IPS DF 6.9 (cell line): Measurements from ENCODE around the gene FRMD4A.

ENCODE experiments used
- DNase-seq: peaks from one replicate; pipeline ENCODE4 v3.0.0-alpha.2; 2013; ENCODE audit warnings: low read depth, low spot score
- H3K27ac ChIP-seq: one replicate; pipeline ENCODE4 v1.5.1; 2013; ENCODE audit warnings: low read length, control low read depth
- H3K27me3 ChIP-seq: 2 replicates; pipeline ENCODE4 v1.6.1; 2013; ENCODE audit warnings: mild to moderate bottlenecking, low read length; ENCODE audit not compliant: control insufficient read depth, insufficient read depth
- H3K36me3 ChIP-seq: 2 replicates; pipeline ENCODE4 v1.6.1; 2013; ENCODE audit warnings: low read length; ENCODE audit not compliant: control insufficient read depth, insufficient read depth
- H3K4me1 ChIP-seq: 2 replicates; pipeline ENCODE4 v1.6.1; 2013; ENCODE audit warnings: low read length; ENCODE audit not compliant: control insufficient read depth, insufficient read depth
- H3K4me3 ChIP-seq: 2 replicates; pipeline ENCODE4 v1.5.1; 2013; ENCODE audit warnings: mild to moderate bottlenecking, low read length
- H3K9me3 ChIP-seq: 2 replicates; pipeline ENCODE4 v1.6.1; 2013; ENCODE audit warnings: low read length, inconsistent platforms; ENCODE audit not compliant: control insufficient read depth, insufficient read depth
- WGBS: extraction: QIAGEN DNeasy Blood & Tissue Kit; methylation state at CpG from one replicate; pipeline ENCODE4 v1.1.7; 2013; ENCODE audit warnings: mixed read lengths, missing lambda C conversion rate; ENCODE audit not compliant: insufficient read length, insufficient coverage; 5-methylcytosine and 5-hydroxymethylcytosine counted together

FRMD4A gene

DNA sequence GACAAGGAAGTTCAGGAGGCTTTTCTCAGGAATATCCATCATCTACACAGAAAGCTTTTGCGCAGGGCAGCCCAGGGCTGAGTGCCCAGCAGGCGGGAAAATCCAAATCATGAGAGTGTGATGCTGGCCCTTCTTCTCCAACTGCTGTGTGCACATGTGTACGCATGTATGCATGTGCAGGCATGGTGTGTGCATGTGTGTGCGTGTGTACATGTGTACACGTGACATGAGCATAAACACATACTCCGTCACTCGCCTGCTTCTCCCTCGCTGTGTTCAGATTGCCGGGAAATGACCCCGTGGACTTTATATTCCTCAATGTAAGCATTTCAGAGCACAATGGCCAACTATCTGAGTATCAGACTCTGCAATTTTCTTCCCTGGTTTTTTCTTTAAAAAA is 658.8 kb downstream of the FRMD4A start:
- DNase-seq, result no peak
- 0 out of 2 replicates have a peak, but pooled peaks cover 2% of the 10 kb centered on the region for H3K36me3 ChIP-seq
- H3K27me3 ChIP-seq, result no peaks in the 10 kb centered on the region
- H3K9me3 ChIP-seq, result no peaks in the 10 kb centered on the region
- no CpG with 5 or more reads among the region's 10 CpGs for WGBS
- H3K27ac ChIP-seq, result no peak overlapping the region
- peaks cover 6% of the 10 kb centered on the region for H3K4me1 ChIP-seq
- H3K4me3 ChIP-seq, result no peak overlapping the region

DNA sequence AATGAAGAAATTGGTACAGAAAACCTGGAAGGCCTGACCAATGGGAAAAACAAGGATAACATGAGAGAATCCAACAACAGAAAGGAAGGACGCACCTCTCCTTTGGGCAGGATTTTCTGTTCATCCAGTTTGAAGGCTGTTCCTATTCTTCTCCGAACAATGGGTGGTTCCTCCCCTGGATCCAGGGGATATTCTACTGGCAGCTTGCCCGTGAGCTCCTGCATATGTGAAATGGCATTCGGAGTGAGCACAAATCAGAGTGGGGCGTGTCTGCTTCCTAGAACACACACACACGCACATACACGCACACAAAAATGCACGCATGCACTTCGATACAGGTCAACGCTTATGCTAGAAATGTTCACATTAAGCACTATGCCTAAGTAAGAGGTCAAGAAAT is 660.4 kb downstream of the FRMD4A start:
- Histone ChIP-seq H3K4me3 (no peak overlapping the region), H3K27me3 (no peaks in the 10 kb centered on the region), H3K36me3 (peaks cover 6% of the 10 kb centered on the region; the same call in 1 of the 2 replicates), H3K9me3 (no peaks in the 10 kb centered on the region), H3K27ac (no peak overlapping the region), H3K4me1 (peaks cover 6% of the 10 kb centered on the region)
- no peak for DNase-seq
- WGBS, result no CpG with 5 or more reads among the region's 10 CpGs

DNA sequence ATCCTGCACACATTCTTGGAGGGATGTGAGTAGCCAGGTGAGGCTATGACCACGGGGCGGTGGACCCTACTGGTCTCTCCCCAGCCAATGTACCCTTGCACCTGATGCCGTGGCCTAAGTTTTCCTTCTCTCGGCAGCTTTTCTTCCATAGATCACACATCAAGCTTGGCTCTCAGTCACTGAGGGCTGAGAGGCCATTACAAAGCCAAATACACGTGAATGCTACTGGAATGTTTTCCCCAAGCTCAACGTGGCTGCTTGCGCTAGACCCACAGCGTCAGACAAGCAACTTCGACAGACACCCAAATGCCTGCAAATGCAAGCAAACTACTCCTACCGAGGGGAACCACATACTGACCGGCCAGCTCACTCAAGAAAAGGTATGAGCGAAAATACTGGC is 660.8 kb downstream of the FRMD4A start:
- DNase-seq, result no peak
- Histone ChIP-seq H3K4me1 (peaks cover 6% of the 10 kb centered on the region), H3K4me3 (no peak overlapping the region), H3K27ac (no peak overlapping the region), H3K36me3 (peaks cover 6% of the 10 kb centered on the region; the same call in 1 of the 2 replicates), H3K27me3 (no peaks in the 10 kb centered on the region), H3K9me3 (no peaks in the 10 kb centered on the region)
- WGBS, result no CpG with 5 or more reads among the region's 12 CpGs

DNA sequence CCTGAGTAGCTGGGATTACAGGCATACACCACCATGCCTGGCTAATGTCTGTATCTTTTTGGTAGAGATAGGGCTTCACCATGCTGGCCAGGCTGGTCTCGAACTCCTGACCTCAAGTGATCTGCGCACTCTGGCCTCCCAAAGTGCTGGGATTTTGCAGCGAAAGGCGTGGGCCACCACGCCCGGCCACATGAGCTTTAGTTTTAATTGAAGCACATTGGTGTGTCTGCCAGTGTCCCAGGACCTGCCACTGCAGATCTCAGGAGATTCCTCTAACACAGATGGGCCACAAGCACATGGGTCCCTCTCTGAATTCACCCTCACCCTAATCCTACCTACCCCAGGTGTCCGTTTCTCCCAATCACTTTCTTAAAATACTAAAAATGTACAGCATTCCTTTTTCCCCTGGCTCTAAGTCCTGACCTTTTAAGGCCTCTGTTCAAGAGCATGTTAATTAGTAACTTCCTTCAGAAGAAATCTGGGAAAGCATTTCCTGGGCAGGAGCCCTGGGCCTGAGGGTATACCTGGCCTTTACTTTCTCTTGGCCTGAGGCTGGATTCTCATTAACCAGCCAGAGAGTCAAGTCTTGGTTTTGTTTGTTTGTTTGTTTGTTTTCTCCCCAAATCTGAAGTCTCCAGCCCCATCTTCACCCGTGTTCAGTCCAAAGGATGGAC is 661.4 kb downstream of the FRMD4A start:
- no peaks in the 10 kb centered on the region for H3K9me3 ChIP-seq
- H3K27me3 ChIP-seq, result no peaks in the 10 kb centered on the region
- WGBS, result 100% methylated on average over 1 of the region's 8 CpGs
- H3K27ac ChIP-seq, result no peak overlapping the region
- H3K4me1 ChIP-seq, result peaks cover 6% of the 10 kb centered on the region
- no peak for DNase-seq
- H3K4me3 ChIP-seq, result no peak overlapping the region
- H3K36me3 ChIP-seq, result peaks cover 6% of the 10 kb centered on the region; the same call in 1 of the 2 replicates

DNA sequence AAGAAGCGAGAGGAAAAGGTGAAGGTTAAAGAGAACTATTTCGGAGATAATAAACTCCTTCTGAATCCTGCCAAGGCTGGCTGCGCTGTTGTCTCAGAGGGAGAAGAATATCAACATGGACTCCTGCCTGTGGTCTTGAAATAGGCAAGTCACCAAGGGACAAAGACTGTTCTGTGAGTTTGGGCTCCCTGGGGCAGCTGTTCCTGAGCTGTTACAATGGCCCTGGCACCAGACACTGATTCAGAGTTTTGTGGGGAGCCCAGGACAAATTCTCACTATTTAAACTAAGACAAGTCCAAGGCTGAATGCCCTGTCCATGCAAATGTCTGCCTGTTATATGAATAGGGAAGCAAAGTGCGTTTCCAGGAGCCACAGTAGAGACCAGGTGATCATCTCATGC is 662.6 kb downstream of the FRMD4A start:
- no peak for DNase-seq
- Histone ChIP-seq H3K36me3 (peaks cover 6% of the 10 kb centered on the region; the same call in 1 of the 2 replicates), H3K27me3 (no peaks in the 10 kb centered on the region), H3K4me3 (no peak overlapping the region), H3K4me1 (peaks cover 4% of the 10 kb centered on the region; the same call in 1 of the 2 replicates), H3K9me3 (no peaks in the 10 kb centered on the region), H3K27ac (no peak overlapping the region)
- no CpG with 5 or more reads among the region's 4 CpGs for WGBS

DNA sequence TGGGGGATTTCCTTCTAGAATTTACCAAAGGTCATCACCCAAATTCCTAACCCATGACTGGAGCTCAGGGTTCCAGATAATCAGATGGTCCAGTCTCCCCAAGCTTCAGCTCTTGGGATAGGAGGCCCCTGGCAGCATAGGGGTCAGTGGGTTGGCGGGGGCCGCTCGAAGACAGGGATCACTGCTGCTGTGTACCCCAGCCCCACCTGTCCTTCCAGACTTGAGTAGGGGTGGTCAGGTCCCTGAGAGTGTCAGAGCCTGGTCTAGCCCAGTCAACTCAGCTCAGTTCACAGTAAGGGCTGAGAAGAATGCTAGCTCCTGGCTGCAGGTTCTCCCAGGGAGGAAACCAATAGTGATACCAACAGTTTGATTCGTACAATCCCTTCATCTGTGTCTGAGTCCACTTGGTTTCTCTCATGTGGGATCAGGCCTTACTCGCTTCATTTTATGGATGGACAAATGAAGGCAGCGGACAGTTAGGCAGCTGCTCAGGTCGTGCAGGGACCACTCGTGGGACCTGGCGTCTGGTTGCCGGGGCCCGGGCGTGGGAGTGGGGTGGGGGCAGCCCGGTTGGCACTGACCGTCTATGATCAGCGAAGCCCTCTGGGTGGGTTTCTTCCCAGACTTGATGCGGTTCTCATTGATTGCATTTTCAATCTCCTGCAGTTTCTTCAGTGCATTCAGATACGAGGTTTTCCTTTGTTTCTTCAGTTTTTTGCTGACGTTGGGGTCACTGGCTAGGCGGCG is 665.0 kb downstream of the FRMD4A start:
- Histone ChIP-seq H3K9me3 (no peaks in the 10 kb centered on the region), H3K4me1 (no peaks in the 10 kb centered on the region), H3K4me3 (no peak overlapping the region), H3K27me3 (no peaks in the 10 kb centered on the region), H3K36me3 (peaks cover 4% of the 10 kb centered on the region; the same call in 1 of the 2 replicates), H3K27ac (no peak overlapping the region)
- DNase-seq, result no peak
- WGBS, result no CpG with 5 or more reads among the region's 20 CpGs

DNA sequence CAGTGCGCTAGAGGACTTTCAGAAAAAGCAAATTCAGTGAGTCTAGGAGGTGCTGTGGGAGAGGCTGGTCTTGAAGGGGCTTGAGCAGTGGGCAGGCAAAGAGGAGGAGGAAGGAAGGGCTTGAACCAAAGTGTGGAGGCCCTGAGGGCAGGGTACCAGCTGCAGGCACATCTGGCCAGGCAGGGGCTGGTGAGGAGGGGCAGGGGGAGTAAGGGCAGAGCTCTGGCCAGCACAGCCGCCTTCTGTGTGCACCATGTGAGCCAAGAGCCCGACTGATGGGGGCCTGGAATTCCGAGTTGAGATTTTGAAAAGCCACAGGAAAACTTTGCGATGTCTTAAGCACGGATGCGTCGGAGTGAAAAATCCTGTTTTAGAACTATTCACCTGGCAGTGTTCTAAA is 669.5 kb downstream of the FRMD4A start:
- Histone ChIP-seq H3K27ac (no peak overlapping the region), H3K9me3 (no peaks in the 10 kb centered on the region), H3K36me3 (peaks cover 17% of the 10 kb centered on the region), H3K27me3 (no peaks in the 10 kb centered on the region), H3K4me3 (no peak overlapping the region), H3K4me1 (0 out of 2 replicates have a peak, but pooled peaks cover 1% of the 10 kb centered on the region)
- no peak for DNase-seq
- no CpG with 5 or more reads among the region's 8 CpGs for WGBS

DNA sequence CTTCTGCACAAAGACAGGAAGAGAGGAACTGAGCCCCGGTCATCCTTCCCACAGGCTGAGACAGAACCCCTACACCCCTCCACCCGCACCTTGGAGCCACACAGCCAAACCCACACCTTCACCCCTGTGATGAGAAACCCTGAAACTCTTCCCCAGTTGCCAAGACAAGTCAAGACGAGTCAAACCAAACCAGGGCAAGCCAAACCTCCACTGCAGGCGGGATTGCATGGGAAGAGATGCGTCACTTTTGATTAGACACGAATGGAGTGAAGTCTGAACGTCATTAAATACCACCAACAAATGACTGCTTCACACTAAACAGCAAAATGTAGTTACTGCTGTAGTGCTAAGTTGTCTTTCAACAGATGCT is 670.2 kb downstream of the FRMD4A start:
- Histone ChIP-seq H3K27me3 (no peaks in the 10 kb centered on the region), H3K36me3 (peaks cover 13% of the 10 kb centered on the region), H3K4me1 (0 out of 2 replicates have a peak, but pooled peaks cover 1% of the 10 kb centered on the region), H3K9me3 (no peaks in the 10 kb centered on the region), H3K27ac (no peak overlapping the region), H3K4me3 (no peak overlapping the region)
- DNase-seq, result no peak
- WGBS, result no CpG with 5 or more reads among the region's 7 CpGs

DNA sequence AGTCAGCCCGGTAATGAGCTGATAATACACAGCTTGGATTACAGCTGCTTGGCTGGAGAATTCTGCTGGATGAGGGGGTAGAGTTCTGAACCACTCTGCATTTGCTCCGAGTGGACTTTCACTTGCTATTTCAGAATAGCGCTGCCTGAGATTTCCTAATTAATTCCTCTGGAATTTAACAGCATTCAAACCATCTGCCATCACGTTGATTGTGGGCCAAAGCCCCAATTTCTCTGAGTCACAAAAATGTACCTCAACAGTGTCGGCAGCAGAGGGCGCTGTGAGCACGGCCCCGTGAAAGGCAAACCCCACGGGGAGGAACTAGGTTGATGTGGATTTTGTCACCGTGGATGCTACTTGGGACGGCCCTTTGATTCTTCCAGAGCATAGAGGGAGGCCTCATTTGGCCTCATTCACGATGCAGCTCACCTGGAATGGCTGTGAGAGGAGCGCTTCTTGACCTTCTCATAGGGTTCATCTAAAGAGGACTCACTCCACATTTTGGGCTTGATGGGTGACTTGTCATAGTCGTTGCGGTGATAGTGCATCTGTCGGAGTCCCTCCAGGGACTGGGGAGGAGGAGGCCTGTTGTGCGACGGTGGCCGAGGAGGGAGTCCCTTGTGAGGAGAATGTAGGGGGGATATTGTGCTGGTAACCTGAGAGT is 670.7 kb downstream of the FRMD4A start:
- Histone ChIP-seq H3K4me1 (0 out of 2 replicates have a peak, but pooled peaks cover 1% of the 10 kb centered on the region), H3K27me3 (no peaks in the 10 kb centered on the region), H3K36me3 (peaks cover 13% of the 10 kb centered on the region), H3K9me3 (no peaks in the 10 kb centered on the region), H3K27ac (no peak overlapping the region), H3K4me3 (no peak overlapping the region)
- DNase-seq, result peak; percentile 22
- WGBS, result no CpG with 5 or more reads among the region's 19 CpGs

DNA sequence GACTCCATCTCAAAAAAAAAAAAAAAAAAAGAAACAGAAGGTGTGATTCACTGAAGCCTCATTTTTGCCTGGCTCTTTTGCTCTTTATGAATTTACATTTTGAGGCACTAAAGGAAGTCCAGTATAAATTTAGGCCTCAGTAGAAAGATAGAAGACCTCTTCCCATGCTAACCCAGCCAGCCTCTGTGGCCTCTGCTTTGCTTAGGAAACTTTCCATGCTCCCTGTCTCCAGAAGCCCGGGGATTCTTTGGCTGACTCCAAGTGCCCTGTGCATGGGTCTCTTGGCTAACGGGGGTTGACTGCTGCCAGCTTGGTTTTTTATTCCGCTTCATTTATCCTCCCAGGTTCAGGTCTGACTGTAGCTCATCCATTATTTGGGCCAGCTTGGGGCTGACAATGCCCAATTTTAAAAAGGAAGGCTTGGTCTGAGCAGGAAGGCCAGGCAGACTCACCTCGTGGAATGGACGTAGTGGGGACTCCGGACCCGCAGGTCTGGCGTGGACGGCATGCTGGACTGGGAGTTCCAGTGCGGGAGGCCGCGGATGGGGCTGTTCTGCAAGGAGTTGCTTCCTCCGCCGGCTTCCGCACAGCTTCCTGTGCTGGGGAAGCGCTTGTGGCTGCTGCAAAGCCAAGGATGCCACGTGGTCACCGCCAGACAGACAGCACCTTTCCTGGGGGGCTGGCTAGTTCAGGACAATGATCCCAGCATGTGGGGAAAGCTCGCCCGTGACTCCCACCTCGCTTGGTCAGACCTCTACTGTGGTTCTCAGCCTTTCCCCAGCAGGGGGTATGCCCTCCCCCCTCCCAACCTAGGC is 671.6 kb downstream of the FRMD4A start:
- no CpG with 5 or more reads among the region's 21 CpGs for WGBS
- Histone ChIP-seq H3K27me3 (no peaks in the 10 kb centered on the region), H3K4me3 (no peak overlapping the region), H3K27ac (no peak overlapping the region), H3K36me3 (peaks cover 16% of the 10 kb centered on the region), H3K9me3 (no peaks in the 10 kb centered on the region), H3K4me1 (0 out of 2 replicates have a peak, but pooled peaks cover 1% of the 10 kb centered on the region)
- DNase-seq, result no peak
